ENCODE data around the gene RPUSD1. TPM values are rescaled to one million over a fixed set of nuclear protein-coding genes. Genes with fewer than 3 reads are reported as not detected.

Gene RPUSD1
- total and polyA plus RNA-seq, 7 donors, result 10.7 to 31.1 (median 14.7) TPM

DNA sequence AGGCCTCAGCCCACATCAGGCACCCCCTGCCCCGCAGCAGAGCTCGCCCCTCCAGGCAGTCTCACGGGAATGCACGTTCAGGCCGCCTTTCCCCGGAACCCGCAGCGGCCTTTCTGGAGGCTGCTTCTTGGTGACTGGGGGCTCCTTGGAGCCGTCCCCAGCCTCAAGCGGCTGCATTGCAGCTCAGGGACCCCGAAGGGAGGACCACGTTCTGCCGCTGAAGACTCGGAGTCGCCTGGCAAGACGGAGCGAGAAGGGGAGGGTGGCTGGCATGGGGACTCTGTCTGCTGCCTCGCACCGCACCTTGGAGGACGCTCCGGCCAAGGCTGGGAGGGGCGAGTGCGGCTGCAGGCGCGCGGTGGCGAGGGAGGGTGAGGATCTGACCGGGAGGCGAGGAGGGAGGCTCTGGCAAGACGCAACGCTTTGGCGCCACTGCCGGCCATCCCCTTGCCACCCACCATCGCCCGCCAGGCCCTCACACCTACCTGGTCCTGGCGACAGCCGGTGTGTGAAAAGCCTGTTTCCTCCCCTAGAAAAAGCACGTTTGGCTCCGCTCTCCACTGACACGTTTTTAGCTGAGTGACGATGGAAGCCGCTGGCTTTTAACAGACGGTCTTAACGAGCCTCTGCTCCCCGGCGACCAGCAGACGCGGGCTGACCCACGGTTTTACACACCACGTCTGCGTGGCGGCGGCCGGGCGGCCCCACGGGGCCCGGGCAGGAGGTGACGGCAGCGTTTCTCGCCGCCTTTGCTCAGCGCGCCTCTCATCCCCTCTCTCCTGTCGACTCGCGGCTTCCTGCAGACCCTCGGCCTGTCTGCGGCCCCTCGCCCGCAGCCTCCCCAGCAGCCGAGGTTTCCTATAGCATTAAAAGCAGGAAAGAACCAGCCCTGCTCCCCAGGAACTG is 29.1 kb upstream of the RPUSD1 start:
- Histone ChIP-seq H3K27me3 (peaks cover 35 to 97% (median 63%) of the 10 kb centered on the region in 3 donors), H3K4me3 (no peak overlapping the region), H3K36me3 (no peaks in the 10 kb centered on the region), H3K27ac (no peak overlapping the region), H3K4me1 (peaks cover 0 to 16% (median 12%) of the 10 kb centered on the region in 4 donors), H3K9me3 (no peaks in the 10 kb centered on the region)
- 56 to 68% methylated on average over 71 of the region's 71 CpGs for WGBS, 2 donors
- no peak for DNase-seq
- intact Hi-C loops (cut with DNase I), result no loop called here
- TF ChIP-seq EP300 (IDR thresholded peaks at IDR 0.05), result no peak
- no peak for TF ChIP-seq POLR2AphosphoS5 (IDR thresholded peaks at IDR 0.05)
- no peak for TF ChIP-seq POLR2A (IDR thresholded peaks at IDR 0.05)
- TF ChIP-seq CTCF (IDR thresholded peaks at IDR 0.05), result no peak

- intact Hi-C loops (cut with DNase I), result no loop called here
- peaks cover 35 to 92% (median 63%) of the 10 kb centered on the region in 3 donors for H3K27me3 ChIP-seq
- WGBS, 2 donors, result 87 to 92% methylated on average over 15 of the region's 15 CpGs
- H3K36me3 ChIP-seq, result no peaks in the 10 kb centered on the region
- no peak for DNase-seq
- no peak overlapping the region for H3K27ac ChIP-seq
- H3K4me3 ChIP-seq, result no peak overlapping the region
- no peaks in the 10 kb centered on the region for H3K9me3 ChIP-seq
- TF ChIP-seq EP300 (IDR thresholded peaks at IDR 0.05) (no peak), CTCF (IDR thresholded peaks at IDR 0.05) (no peak)
- peaks cover 0 to 16% (median 12%) of the 10 kb centered on the region in 4 donors for H3K4me1 ChIP-seq
Observed at GRCh38 chr16:815861-816260, 27.7 kb upstream of the RPUSD1 start.

DNA sequence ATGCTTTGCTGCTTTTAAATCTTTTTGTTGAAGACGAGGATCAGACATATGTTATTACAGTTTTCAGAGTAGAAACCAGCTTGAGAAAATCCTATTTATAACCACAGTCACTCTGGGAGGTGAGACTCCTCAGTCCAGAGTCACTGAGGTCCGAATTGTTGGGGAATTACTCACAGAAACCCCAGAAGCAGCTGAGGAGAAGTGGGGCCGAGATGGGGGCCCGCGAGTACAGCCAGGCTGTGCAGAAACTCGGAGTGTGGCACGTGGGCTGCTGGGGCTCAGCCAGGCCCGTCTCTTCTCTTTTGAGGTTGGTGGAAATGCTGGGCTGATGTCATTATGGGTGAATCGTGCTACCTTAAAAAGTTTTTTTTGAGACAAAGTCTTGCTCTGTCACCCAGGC is 26.8 kb upstream of the RPUSD1 start:
- no peaks in the 10 kb centered on the region for H3K9me3 ChIP-seq
- TF ChIP-seq CTCF (IDR thresholded peaks at IDR 0.05), result no peak
- TF ChIP-seq POLR2A (IDR thresholded peaks at IDR 0.05), result no peak
- no peak for TF ChIP-seq EP300 (IDR thresholded peaks at IDR 0.05)
- TF ChIP-seq POLR2AphosphoS5 (IDR thresholded peaks at IDR 0.05), result no peak
- DNase-seq, result no peak
- 70 to 80% methylated on average over 9 of the region's 9 CpGs for whole genome bisulfite sequencing, 2 donors
- H3K4me3 ChIP-seq, result no peak overlapping the region
- intact Hi-C loops (cut with DNase I), result no loop called here
- H3K27me3 ChIP-seq, result peaks cover 35 to 83% (median 63%) of the 10 kb centered on the region in 3 donors
- peaks cover 0 to 16% (median 12%) of the 10 kb centered on the region in 4 donors for H3K4me1 ChIP-seq
- no peaks in the 10 kb centered on the region for H3K36me3 ChIP-seq
- H3K27ac ChIP-seq, result no peak overlapping the region

DNA sequence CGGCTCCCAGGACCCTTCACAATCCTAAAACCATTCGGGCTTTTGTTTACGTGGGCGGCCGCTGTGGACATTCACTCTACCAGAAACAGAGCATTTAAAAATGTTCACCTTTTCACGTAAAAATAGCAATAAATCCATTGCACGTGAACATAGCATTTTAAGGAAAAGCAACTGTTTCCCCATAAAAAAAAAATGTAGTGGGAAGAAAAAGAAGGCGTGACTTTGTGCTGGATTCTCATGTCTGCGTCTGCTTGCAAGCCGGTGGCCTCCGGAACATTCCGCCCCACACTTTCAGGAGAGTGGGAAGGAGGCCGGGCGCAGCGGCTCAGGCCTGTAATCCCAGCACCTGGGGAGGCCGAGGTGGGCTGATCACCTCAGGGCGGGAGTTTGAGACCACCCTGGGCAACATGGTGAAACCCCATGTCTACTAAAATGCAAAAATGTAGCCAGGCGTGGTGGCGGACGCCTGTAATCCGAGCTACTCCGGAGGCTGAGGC is 25.8 kb upstream of the RPUSD1 start:
- TF ChIP-seq POLR2AphosphoS5 (IDR thresholded peaks at IDR 0.05), result no peak
- TF ChIP-seq POLR2A (IDR thresholded peaks at IDR 0.05), result no peak
- no peak for TF ChIP-seq CTCF (IDR thresholded peaks at IDR 0.05)
- no peak for TF ChIP-seq EP300 (IDR thresholded peaks at IDR 0.05)
- intact Hi-C loops (cut with DNase I), result loop anchor here (2.0 kb wide), 2 partner anchors 241 to 289 kb away; no protein-coding TSS in a partner anchor
- WGBS, 2 donors, result 59 to 62% methylated on average over 22 of the region's 22 CpGs
- Histone ChIP-seq H3K27ac (no peak overlapping the region), H3K27me3 (peaks cover 30 to 73% (median 57%) of the 10 kb centered on the region in 3 donors), H3K4me3 (no peak overlapping the region), H3K36me3 (no peaks in the 10 kb centered on the region), H3K4me1 (peaks cover 0 to 19% (median 12%) of the 10 kb centered on the region in 4 donors), H3K9me3 (no peaks in the 10 kb centered on the region)
- DNase-seq, result no peak

Data from sigmoid colon (tissue), 7 donors.